GM12875 (cell line): Measurements from ENCODE around the gene QSOX1.

Source experiments
- H3K4me3 ChIP-seq: one replicate; pipeline ENCODE4 v1.5.1; 2011; ENCODE audit warnings: low read depth, low read length, control low read depth
- CTCF ChIP-seq: IDR thresholded peaks from 2 replicates; pipeline ENCODE4 v1.5.1; 2011; ENCODE audit warnings: low read depth, mild to moderate bottlenecking, control low read depth, inconsistent platforms, low read length, moderate library complexity, borderline replicate concordance; ENCODE audit not compliant: insufficient read depth

The QSOX1 gene

GRCh38 chr1:180188684-180189175, 34.1 kb downstream of the QSOX1 start:
- H3K4me3 ChIP-seq, result no peak overlapping the region
- TF ChIP-seq CTCF, result no peak

- no peak for TF ChIP-seq CTCF
- no peak overlapping the region for H3K4me3 ChIP-seq
Measured at GRCh38 chr1:180190091-180190490, 35.4 kb downstream of the QSOX1 start.

- H3K4me3 ChIP-seq, result no peak overlapping the region
- no peak for TF ChIP-seq CTCF
Measured at GRCh38 chr1:180192172-180192571, 37.5 kb downstream of the QSOX1 start.

- H3K4me3 ChIP-seq, result no peak overlapping the region
- TF ChIP-seq CTCF, result no peak
Measured at GRCh38 chr1:180193141-180194047, 38.7 kb downstream of the QSOX1 start.

GRCh38 chr1:180194048-180194425, 39.4 kb downstream of the QSOX1 start:
- TF ChIP-seq CTCF, result no peak
- no peak overlapping the region for H3K4me3 ChIP-seq

- H3K4me3 ChIP-seq, result no peak overlapping the region
- TF ChIP-seq CTCF, result no peak
Measured at GRCh38 chr1:180194546-180195207, 40.0 kb downstream of the QSOX1 start.

GRCh38 chr1:180195401-180195800, 40.7 kb downstream of the QSOX1 start:
- no peak overlapping the region for H3K4me3 ChIP-seq
- no peak for TF ChIP-seq CTCF
